ENCODE results near the gene TMPRSS3. TPM values are rescaled to one million over a fixed set of nuclear protein-coding genes. Genes with fewer than 3 reads are reported as not detected.

The TMPRSS3 gene
- total RNA-seq, 4 donors from 2014 or later = 0.68 to 1.3 TPM; not detected in 2

GRCh38 chr21:42395302-42395701 is 550 bp downstream of the TMPRSS3 start:
- no peaks in the 10 kb centered on the region for H3K4me1 ChIP-seq
- H3K27me3 ChIP-seq = no peaks in the 10 kb centered on the region
- TF ChIP-seq, protein P1, sequence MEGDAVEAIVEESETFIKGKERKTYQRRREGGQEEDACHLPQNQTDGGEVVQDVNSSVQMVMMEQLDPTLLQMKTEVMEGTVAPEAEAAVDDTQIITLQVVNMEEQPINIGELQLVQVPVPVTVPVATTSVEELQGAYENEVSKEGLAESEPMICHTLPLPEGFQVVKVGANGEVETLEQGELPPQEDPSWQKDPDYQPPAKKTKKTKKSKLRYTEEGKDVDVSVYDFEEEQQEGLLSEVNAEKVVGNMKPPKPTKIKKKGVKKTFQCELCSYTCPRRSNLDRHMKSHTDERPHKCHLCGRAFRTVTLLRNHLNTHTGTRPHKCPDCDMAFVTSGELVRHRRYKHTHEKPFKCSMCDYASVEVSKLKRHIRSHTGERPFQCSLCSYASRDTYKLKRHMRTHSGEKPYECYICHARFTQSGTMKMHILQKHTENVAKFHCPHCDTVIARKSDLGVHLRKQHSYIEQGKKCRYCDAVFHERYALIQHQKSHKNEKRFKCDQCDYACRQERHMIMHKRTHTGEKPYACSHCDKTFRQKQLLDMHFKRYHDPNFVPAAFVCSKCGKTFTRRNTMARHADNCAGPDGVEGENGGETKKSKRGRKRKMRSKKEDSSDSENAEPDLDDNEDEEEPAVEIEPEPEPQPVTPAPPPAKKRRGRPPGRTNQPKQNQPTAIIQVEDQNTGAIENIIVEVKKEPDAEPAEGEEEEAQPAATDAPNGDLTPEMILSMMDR (IDR thresholded peaks at IDR 0.05) = no peak
- no peak for TF ChIP-seq POLR2AphosphoS5 (IDR thresholded peaks at IDR 0.05)
- TF ChIP-seq EP300 (IDR thresholded peaks at IDR 0.05; ENCODE audit: low read depth) = no peak
- no peak for TF ChIP-seq POLR2A (IDR thresholded peaks at IDR 0.05)
- peak; percentile 3 for DNase-seq
- in situ Hi-C loops (cut with MboI; ENCODE audit: low pct_ligation_motif_present in 1 of 4, low pct_unique_long_range_greater_than_20kb in 1 of 4, low sequenced_read_pairs in 3 of 4) (no loop called here), intact Hi-C loops (cut with DNase I; ENCODE audit: low total_unique reads) (no loop called here)
- 93 to 94% methylated on average over 8 to 11 of the region's 11 CpGs for WGBS, 2 donors (ENCODE audit: low coverage in 1 of 2)
- no peak overlapping the region for H3K27ac ChIP-seq
- no peaks in the 10 kb centered on the region for H3K36me3 ChIP-seq
- no peaks in the 10 kb centered on the region for H3K9me3 ChIP-seq
- H3K4me3 ChIP-seq = no peak overlapping the region

GRCh38 chr21:42393443-42393950 is 2.4 kb downstream of the TMPRSS3 start:
- intact Hi-C loops (cut with DNase I; ENCODE audit: low total_unique reads) (no loop called here), in situ Hi-C loops (cut with MboI; ENCODE audit: low pct_ligation_motif_present in 1 of 4, low pct_unique_long_range_greater_than_20kb in 1 of 4, low sequenced_read_pairs in 3 of 4) (no loop called here)
- H3K36me3 ChIP-seq = no peaks in the 10 kb centered on the region
- WGBS, 2 donors (ENCODE audit: low coverage in 1 of 2) = 46 to 55% methylated on average over 6 to 8 of the region's 8 CpGs
- H3K4me3 ChIP-seq = no peak overlapping the region
- H3K27ac ChIP-seq = no peak overlapping the region
- H3K27me3 ChIP-seq = no peaks in the 10 kb centered on the region
- DNase-seq = no peak
- no peak for TF ChIP-seq POLR2AphosphoS5 (IDR thresholded peaks at IDR 0.05)
- no peak for TF ChIP-seq POLR2A (IDR thresholded peaks at IDR 0.05)
- no peak for TF ChIP-seq EP300 (IDR thresholded peaks at IDR 0.05; ENCODE audit: low read depth)
- TF ChIP-seq, protein P1 (IDR thresholded peaks at IDR 0.05) = no peak
- peaks cover 0 to 6% (median 1%) of the 10 kb centered on the region in 4 donors for H3K4me1 ChIP-seq
- H3K9me3 ChIP-seq = no peaks in the 10 kb centered on the region

DNA sequence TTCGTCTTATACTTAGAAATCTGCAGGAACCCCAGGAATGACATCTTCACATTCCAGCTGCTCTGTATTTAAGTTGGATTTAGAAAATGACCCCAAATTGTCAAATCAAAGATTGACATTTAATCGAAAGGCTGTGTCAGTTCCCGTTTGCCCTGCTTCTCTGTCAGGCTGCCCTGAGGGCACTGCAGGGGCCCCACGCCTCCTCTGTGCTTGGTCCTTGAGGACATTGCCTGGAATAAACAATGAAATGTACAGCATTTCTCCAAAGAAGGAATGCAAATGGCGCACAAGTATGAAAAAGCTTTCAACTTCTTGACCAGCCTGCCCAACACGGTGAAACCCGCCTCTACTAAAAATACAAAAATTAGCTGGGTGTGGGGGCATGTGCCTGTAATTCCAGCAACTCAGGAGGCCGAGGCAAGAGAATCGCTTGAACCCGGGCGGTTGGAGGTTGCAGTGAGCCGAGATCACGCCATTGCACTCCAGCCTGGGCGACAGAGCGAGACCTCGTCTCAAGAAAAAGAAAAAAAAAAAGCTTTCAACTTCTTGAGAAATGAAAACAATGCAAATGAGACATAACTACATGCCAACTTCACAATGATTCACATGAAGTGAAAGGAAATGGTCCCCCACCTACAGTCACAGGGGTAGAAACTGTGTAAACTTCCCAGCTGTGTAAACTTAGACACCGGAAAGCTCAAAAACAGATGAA is 3.0 kb downstream of the TMPRSS3 start:
- Histone ChIP-seq H3K9me3 (no peaks in the 10 kb centered on the region), H3K27ac (no peak overlapping the region), H3K36me3 (no peaks in the 10 kb centered on the region), H3K27me3 (no peaks in the 10 kb centered on the region), H3K4me1 (peaks cover 0 to 6% (median 1%) of the 10 kb centered on the region in 4 donors), H3K4me3 (no peak overlapping the region)
- DNase-seq = no peak
- intact Hi-C loops (cut with DNase I; ENCODE audit: low total_unique reads) = no loop called here
- 79 to 88% methylated on average over 15 to 17 of the region's 17 CpGs for WGBS, 2 donors (ENCODE audit: low coverage in 1 of 2)
- TF ChIP-seq EP300 (IDR thresholded peaks at IDR 0.05; ENCODE audit: low read depth) = no peak
- no peak for TF ChIP-seq POLR2AphosphoS5 (IDR thresholded peaks at IDR 0.05)
- no peak for TF ChIP-seq POLR2A (IDR thresholded peaks at IDR 0.05)
- TF ChIP-seq, protein P1 (IDR thresholded peaks at IDR 0.05) = no peak
- in situ Hi-C loops (cut with MboI; ENCODE audit: low pct_ligation_motif_present in 1 of 4, low pct_unique_long_range_greater_than_20kb in 1 of 4, low sequenced_read_pairs in 3 of 4) = no loop called here

GRCh38 chr21:42391297-42391696 is 4.6 kb downstream of the TMPRSS3 start:
- Histone ChIP-seq H3K4me1 (peaks cover 0 to 6% (median 1%) of the 10 kb centered on the region in 4 donors), H3K9me3 (no peaks in the 10 kb centered on the region), H3K4me3 (no peak overlapping the region), H3K27ac (no peak overlapping the region), H3K36me3 (no peaks in the 10 kb centered on the region), H3K27me3 (no peaks in the 10 kb centered on the region)
- no peak for TF ChIP-seq POLR2AphosphoS5 (IDR thresholded peaks at IDR 0.05)
- TF ChIP-seq, protein P1 (IDR thresholded peaks at IDR 0.05) = no peak
- no peak for TF ChIP-seq EP300 (IDR thresholded peaks at IDR 0.05; ENCODE audit: low read depth)
- TF ChIP-seq POLR2A (IDR thresholded peaks at IDR 0.05) = no peak
- WGBS, 2 donors (ENCODE audit: low coverage in 1 of 2) = 80 to 82% methylated on average over 2 to 5 of the region's 5 CpGs
- in situ Hi-C loops (cut with MboI; ENCODE audit: low pct_ligation_motif_present in 1 of 4, low pct_unique_long_range_greater_than_20kb in 1 of 4, low sequenced_read_pairs in 3 of 4) = no loop called here
- intact Hi-C loops (cut with DNase I; ENCODE audit: low total_unique reads) = no loop called here
- no peak for DNase-seq
